NCI-H2081 treated with DMSO at 0.1 percent for 48 hours (cell line): ENCODE measurements around the gene GRIA1.

ENCODE experiments used
- DNase-seq: peaks from one replicate; lab custom pipeline; 2025; lab: John Stamatoyannopoulos, UW

GRIA1 gene

DNA sequence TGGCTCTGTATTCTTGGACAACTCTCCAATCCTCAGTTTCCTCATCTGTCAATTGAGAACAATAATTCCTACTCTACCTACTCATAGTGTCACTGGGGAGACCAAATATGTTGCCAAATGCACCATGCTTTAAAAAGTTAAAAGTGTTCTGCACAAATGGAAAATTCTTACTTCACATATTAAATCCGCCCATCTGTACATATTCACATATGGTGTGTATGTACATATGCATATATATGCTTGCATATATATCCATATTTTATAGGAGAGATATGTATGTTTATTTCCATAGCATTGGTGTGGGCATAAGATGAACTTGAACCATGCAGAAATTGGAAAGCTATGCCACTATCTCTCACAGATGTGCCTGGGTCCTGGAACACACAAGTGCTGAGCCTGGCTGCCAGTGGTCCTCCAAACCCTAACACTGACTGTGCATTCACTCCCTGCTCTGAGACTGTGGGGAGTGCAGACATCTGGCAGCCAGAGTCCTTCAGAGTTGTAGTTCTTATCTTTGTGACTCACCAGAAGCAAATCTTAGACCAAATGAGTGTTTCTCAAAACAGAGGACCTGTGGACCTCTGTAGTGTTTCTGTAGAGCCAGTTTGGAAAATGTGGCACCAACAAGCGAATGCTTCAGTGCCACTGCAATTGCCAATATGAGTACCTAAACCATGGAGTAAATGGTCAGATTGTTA, 168.7 kb downstream of the GRIA1 start:
- no peak for DNase-seq

DNA sequence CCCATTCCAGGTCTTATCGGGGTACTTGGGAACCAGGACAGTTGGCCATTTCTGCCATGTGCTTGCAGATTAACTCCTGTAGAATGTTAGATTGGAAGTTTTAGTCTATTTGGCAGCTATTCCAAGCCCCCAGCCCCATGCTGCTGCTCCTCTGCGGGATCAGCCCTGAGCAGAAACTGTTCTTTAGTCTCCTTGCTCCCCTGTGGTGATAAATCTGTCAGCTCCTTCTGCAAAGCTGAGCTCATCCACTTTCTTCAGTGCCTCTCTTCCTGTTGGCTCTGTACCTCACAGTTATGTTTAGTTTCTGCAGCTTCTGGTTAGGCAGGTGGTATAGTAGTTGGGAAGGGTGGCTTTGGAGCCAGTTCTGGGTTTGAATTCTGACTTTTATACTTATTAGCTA, 170.4 kb downstream of the GRIA1 start:
- DNase-seq: no peak

DNA sequence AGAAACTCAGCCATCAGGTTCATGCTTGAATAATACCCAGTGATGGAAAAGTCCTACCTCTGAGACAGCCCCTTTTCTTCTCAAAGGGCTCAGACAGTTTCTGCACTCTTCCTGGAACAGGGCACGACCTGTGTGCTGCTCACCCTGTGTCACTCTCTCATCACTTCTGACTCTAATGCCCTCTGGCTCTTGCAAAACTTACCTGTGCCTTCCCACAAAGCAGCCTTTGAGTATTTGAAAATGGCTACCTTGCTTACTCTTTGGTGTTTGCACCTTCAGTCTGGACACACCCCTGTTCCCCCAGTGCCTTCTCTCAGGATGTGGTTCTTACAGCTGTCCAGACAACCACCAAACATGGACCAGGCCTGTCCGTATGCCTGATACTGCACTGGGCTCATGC, 171.4 kb downstream of the GRIA1 start:
- DNase-seq: no peak

DNA sequence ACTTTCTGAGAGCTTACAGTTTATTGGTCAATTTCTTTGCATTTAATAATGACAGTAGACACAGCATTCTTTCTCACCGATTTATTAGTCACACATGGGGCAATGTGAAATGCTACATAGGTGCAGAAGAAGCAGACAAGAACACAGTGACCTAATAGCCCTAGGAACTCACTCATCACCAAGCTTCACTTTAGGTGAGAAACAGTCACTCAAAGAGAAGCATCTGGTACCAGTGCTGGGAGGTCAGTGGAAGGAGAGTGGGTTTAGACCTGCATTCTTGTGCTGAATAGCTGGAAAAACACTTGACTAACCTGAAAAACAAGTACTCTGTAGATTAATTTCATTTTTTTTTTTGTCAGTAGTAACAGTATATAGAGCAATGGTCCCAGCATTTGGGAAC, 179.6 kb downstream of the GRIA1 start:
- no peak for DNase-seq

DNA sequence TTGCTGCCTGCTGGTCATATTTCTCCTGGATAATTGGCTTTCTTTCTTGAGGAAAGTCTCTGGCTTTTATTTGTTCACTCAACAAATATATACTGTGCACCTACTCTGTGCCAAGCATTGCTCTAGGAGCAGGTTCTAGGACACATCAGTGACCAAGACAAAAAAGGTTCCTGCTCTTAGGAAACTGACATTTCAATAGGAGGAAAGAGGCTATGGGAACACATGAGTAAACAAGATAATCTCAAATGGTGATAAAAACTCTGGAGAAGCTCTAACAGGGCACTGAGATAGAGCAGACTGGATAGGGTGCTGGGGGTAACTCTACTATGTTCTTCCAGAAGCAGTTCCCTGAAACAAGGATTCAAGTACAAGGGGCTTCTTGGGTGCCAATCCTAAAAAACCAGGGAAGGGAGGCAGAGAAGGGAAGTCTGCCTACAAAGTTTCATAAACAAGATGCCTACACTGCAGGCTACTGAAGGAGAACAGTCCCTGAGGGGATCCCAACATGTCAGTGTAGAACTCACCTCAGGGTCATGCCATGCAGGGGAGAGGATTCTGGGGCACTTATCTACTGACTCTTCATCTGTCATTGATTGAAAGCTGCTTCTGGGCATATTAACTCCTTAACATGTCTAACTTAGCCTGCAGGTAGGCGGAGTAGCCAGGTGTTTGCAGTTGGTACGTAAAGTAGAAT, 181.3 kb downstream of the GRIA1 start:
- DNase-seq: no peak

DNA sequence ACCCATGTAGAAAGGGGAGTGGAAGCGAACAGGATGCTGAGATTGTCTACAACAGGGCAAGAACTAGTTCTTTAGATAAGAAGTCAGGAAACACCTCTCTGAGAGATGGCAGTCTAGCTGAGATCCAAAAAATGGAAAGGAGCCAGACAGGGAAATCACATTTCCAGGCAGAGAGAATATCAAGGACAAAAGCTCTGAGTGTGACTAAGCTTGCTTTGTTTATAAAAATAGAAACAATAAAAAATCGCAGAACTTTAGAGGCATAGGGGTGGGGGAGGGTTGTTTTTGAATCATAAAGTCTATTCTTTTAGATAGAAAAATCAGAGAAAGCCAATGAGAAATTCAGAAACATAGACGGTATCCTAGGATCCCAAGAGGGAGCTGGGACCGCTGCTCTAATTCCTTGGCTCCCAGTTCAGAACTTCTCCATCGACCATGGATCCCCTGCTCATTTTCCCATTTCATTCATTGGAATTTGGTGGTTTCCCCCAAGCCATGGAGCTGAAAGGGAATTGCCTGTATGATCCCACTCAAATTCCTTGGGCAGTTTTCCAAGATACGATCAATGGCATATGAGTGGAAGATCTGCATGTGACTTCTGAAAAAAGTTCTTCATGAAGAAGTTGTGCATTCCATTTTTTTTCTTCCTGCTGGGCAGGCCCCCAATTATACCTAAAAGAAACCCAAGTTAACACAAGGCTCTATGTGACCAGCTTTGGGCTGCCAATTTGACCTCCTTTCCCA, 182.0 kb downstream of the GRIA1 start:
- DNase-seq: no peak

DNA sequence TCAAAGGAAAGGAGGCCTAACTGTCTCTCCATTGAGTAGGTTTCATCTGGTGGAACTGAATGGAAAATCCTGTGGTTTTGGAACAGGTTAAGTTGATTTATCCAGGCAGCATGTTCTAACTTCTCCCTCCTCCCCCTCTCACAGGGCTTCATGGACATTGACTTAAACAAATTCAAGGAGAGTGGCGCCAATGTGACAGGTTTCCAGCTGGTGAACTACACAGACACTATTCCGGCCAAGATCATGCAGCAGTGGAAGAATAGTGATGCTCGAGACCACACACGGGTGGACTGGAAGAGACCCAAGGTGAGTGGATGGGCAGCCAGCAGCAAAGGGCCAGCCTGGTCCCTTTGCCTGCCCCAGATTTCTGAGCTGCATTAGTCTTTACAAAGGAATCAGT, 183.9 kb downstream of the GRIA1 start:
- DNase-seq: no peak

DNA sequence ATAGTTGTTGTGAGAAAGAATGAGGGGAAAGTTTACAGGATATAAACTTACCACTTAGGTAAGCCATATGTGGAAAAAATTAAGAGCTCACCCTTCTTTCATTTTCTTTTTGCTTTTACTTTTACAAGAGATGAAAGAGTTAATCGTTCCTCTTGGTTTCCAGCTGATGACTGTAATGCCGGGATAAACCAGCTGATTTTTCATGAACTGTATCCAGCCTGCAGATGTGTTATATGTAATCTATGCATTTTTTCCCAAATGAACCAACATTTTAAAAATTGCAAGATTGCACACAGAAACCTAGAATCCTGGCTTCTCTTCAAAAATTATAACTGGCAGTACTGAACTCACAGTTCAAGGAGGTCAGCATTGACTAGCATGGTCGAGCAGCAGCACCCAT, 185.9 kb downstream of the GRIA1 start:
- DNase-seq: no peak

DNA sequence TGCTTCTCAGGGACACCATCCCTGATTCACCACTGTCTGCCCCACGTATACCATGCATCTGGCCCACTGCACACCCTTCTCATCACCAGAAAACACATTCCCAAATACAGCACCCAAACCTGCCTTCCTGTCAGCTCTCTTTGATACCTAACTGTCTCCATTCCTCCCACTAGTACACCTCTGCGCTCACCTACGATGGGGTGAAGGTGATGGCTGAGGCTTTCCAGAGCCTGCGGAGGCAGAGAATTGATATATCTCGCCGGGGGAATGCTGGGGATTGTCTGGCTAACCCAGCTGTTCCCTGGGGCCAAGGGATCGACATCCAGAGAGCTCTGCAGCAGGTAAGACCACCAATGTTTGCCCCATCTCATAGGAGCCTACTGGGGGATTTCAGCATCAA, 186.4 kb downstream of the GRIA1 start:
- DNase-seq: no peak

DNA sequence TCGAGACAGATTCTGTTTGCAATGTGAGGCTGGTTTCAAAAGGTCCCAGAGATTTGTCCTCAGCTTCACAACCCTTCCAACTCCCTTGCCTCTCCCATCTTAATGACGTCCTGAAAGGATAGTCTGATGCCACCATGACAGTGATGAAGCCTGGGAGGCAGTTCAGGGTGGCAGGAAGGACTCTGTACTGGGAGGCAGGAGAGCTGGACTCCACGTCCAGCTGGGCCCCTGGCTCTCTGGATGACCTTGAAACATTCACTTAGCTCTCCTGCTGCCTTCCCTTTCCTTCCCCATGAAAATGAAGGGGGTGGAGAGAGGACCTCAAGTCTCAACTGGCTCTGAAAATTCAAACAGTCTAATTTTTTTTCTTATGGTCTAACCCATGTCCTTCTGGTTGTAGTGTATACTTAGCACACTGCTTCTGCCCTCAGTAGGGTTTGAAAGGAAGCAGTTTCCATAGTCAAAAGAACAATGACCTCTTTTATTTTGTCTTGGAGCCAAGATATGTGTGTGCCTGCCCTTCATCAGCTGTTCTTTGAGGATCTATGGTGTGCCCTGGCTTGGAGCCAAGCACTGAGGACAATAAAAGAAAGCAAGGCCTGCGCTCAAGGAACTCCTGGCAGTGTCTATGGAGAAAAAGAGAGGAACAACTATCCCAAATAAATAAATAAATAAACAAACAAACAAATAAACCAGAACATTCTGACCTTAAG, 188.3 kb downstream of the GRIA1 start:
- no peak for DNase-seq

DNA sequence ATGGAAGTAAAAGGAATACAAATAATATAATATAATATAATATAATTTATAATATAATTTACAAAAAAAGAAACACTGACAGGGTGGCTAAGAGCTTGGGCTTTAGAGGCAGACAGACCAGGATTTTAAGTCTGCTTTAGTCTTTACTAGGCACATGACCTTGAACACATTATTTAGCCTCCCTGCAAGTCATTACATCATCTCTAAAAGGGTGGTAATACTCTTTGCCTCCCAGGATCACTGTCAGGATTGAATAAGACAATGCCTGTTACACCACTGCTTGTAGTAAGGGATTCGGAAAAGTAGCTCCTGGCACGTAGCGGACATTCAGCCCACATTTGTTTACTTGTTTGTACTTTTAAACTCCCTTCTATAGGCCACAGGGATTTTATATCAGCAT, 199.8 kb downstream of the GRIA1 start:
- DNase-seq: no peak

DNA sequence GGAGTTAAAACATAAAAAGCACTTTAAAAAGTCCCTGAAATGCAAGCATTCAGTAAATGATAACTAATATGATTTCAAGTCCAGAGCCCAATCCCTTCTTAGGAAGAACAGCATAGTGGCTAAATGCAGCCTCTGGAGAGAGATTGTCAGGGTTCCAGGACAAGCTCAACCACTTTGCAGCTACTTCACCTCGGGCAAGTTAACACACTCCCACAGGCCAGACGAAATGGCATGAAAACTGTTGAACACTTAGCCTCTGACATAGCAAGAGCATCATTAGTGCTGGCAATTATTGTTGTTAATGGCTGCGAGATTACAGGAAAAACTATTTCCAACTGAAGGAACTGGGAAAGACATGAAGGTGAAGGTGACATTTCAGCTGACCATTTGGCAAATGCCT, 205.8 kb downstream of the GRIA1 start:
- DNase-seq: no peak

DNA sequence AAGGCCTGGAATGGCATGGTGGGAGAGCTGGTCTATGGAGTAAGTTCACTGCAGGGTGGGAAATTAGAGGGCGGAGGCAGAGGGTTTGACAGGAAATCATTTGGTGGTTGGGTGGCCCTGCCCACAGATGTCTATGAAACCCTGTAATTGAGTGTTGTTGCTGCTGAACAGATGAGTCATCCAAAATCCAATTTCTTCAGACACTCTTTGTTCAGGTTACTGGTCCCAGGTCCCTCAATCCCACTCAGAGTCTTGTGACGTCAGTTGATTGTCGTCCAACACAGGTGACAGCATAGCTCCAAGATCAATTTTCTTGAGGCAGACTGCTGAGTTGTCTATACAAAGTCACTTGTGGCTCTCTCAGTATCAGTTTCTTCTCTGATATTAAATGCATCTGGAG, 208.6 kb downstream of the GRIA1 start:
- DNase-seq: no peak

DNA sequence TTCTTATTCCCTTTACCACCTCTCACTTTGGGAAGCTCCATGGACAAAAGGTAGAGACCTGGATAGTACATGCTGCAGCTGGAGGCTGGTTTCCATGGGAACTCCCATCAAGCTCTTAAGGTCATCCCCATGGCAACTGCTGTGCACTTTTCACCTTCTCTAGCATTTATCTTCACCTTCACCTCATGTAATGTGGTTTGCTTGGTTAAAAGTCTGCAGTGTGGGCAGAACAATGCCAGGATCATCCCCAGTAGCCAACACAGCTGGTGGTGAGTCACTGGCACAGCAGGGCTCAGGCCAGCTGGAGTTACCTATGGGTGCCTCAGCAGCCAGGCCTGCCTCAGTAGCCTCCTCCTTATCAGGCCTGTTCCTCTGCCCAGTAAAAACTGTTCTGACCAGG, 210.5 kb downstream of the GRIA1 start:
- DNase-seq: no peak

DNA sequence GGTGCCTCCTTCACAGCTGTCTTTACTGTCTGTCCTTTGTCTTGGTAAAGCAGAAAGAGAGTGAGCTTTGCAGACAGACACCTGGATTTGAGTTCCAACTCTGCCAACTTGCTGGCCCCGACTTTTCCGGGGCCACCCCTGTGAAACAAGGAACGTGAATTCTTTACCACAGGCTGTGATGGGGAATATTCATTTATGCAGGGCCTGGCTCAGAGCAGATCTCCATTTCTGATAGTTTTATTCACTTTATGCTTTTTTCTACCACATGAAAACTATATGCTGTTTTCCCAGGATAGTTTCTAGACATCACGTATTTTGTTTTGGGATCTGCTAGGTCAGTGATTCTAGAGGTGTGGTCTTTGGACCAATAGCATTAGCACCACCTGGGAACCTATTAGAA, 211.8 kb downstream of the GRIA1 start:
- no peak for DNase-seq

DNA sequence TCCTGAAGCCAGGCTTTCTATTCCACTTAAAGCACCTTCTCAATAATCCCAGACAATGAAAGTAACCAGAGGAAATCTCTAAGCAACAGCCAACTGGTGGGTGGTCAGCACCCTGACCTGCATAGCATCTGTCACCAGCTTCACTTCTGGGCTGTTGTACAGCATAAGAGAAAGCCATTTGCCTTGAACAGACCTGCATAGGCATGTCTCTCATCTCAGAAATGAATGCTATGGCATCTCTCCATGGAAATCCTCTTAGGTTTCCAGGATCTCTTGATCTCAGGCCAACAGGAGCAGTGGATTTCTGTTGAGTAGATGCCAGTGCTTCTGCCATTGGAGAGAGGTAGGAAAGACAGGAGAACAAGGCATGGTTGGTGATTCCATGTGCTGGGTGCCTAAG, 213.6 kb downstream of the GRIA1 start:
- no peak for DNase-seq

DNA sequence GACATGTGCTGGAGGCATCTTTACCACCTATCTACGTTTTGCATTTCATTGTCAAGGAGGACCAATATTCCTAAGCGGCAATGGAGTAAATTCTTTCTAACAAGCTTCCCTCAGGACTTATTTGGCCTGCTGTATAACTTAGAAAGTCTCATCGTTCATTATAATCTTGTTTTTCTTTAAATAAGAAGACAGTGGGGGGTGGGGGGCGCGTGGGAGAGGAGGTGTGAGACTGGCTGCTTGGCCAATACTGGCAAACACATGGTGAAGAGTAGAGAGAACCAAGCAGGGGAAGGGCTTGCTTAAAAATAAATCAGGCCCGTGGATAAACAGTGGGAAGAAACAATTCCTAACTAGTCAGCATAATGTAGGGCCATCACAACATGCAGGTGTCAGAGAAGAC, 217.2 kb downstream of the GRIA1 start:
- DNase-seq: no peak

DNA sequence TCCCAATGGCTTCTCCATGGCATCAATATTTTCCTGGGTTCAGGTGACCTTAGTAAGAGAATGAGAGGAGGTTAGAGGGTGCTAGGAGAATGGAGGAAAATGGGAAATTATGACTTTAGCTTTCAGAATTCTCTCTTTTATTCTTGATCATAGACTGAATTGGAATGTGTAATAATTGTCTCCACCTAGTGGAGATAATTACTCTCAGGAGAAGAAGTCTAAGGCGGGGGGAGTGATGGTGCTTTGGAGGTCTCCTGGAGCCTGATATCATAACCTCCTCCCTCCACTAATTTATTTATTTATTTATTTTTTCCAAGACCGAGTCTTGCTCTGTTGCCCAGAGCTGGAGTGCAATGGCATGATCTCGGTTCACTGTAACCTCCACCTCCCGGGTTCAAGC, 221.3 kb downstream of the GRIA1 start:
- no peak for DNase-seq

DNA sequence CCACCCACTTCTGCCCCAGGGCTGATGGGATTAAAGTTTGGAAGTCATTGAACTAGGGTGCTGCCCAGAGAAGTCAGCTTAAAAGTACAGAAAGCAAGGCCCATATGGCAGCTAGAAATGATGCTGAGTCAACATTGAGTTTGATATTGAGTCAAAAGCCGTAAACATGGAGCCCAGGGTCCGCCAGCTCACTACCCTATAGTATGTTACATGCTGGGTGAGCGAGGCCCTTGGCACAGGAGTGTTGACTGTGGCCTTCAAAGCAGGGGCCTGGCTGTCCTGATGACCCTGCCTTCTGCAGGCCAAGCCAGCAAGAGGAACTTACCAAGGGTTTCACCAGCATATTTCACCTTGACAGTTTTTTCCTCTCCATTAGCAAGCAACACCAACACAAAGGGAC, 222.5 kb downstream of the GRIA1 start:
- DNase-seq: no peak

DNA sequence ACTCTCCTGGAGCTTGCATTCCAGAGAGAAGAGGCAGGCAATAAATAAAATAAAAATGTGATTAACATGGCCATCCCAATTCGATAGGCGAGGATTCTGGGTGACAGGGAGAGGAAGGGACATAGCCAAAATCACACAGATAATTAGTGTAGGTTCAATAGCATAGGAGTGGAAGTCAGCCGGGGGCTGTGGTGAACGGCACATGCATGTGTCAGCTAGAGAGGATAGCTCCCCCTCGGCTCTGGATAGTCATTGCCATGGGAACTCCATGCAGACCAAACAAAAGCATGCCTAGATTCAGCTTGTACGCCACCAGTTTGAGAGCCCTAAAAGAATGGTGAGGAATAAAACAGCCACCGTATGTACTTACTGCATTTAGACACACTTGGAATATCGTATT, 223.5 kb downstream of the GRIA1 start:
- no peak for DNase-seq

DNA sequence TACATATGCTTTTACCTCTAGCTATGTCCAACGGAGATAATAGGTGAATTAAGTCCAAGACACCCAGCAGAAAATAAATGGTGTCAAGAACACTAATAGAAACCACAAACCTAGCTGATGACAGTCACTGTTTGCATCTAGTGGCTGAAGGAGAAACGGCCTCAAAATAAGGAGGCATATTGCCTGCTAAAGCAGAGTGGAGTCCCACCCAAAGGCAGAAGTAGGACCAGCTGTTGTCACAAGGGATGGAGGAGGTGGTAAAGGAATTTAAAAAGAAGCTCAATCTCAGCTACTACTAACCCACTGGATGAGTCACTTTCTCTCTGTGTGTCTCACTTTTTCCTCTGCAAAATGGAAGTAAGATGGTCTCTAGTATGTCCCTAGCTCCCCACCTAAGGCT, 224.3 kb downstream of the GRIA1 start:
- DNase-seq: no peak

DNA sequence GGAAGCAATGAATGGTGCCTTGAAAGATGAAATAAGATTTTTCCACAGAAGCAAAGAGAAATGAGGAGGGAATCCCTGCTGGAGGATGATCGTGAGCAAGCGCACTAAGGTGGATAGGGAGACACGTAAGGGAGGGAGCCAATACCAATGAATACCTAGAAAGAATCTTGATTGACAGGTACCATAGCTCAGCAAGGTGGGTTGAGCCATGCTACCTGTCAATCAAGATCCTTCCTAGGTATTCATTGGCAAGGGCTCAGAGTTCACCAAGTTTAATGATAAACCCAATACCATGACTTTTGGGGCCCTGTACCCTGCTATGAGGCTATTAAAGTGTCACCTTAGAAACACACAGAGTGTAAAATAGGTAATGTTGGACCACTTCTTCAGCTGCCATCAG, 226.8 kb downstream of the GRIA1 start:
- DNase-seq: no peak

DNA sequence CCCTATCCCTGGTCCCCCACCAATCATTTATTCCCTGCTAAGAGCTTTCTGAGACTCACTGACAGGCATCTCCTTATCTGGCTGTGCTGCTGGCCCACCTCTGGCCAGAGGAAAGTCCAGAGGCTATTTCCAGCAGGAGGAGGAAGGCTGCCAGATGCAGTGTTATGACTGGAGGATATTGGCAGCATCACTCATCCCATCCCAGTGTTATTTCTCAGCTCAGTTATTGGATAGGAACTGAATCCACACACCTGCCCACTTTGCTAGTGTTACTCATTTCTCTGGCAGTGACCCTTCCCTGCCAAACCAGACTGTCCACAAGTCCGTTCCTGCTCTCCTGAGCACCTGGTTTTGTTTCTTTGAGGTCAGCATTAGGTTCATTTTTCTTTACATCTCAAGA, 228.2 kb downstream of the GRIA1 start:
- no peak for DNase-seq
